DMS153 treated with DMSO at 0.1 percent for 48 hours (cell line): ENCODE data around the gene GPR85.
"Not testable (repeated sequence)": the region's sequence is repeated elsewhere in the genome, so short reads cannot be mapped to it uniquely, and the experiment has no call there.

Experiments
- DNase-seq: peaks from one replicate; lab custom pipeline; 2025; ENCODE audit not compliant: unreplicated experiment; lab: John Stamatoyannopoulos, UW

The GPR85 gene

DNA sequence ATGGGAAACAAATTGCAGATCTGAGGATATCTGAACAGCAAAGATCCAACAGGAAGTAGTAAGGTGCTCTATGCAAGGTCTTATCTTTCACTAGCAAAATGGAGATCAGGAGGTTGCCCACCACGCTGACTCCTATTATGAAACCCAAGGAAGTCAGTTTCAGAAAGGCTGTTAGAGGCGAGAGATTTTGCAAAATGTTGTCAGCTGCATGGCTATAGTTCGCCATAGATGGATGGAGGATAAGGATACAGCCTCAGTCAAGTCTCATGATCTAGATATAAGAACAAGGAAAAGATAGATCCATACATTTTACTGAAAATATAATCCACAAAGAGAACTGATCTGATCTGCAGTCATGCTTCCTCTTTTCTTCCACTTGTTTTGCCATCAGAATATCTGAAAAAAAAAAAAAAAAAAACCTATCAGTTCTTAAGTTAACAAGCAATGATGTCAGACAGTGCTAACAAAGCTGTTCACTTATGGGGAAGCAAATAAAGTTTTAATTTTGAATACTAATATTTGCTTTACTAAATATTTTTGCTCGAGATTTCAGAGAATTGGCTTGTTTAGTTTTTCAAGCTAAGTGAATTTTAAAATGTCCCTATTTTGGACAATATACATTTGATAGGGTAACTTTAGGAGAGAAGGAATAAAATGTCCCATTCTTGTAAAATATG lies 2.0 kb downstream of the GPR85 start:
- DNase-seq = no peak

DNA sequence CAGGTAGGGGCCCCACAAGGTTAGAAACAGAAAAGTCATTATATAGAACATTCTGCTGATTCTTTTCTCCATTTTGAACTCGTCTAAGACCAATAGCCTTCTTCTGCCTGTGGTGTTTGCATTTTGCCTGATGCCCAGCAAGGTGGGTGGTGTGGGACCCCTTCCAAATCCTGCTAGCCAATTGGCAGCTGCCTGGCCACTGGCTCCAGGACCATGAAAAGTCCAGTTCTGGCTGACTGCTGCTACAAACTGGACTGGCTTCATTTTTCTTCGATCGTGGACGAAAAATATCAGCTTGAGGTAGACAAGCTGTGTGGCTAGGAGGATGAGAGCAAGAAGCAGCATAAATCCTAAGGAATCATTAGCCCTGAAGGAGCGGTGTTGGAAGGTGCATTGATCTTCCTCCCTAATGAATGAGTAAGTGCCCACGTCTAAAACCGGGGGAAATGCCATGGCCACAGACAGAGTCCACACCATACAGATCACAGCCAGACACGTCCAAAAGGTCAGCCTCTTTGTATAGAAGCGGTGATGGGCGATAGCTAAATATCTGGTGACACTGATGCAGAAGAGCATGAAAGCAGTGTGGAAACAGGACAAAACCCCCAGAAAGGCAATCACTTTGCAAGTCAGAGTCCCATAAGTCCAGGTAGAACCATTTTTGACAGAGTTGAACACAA lies 2.7 kb downstream of the GPR85 start:
- no peak for DNase-seq

DNA sequence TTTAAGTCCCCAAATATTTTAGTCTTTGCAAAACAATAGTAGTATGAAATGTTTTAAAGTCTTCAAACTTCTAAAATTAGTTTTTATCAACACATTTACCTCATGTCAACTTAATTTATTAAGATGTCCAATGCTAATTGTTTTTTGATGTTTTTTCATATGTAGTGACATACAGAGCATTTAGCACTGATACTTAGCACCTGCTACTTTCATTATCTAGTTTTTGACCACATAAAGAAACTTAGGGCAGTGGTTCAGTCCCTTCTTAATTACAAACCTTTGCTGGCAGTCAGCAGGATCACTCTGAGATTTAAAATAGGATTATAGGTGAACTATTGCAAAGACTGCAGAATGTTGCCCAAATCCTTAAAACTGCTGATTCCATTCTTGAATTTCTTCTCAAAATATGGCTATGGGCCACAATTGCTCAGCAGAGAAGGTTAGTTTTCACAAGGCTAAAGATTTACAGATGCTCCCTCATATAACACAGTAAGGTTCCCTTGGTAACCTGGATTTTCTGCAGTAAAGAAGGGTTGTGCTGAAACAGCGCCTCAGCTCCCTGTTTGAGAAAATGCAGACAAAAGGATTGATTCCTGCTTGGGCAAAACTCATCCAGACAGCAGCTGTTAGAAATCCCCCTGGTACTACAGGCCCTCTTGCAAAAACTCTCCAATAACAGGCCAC lies 3.4 kb downstream of the GPR85 start:
- DNase-seq = no peak

DNA sequence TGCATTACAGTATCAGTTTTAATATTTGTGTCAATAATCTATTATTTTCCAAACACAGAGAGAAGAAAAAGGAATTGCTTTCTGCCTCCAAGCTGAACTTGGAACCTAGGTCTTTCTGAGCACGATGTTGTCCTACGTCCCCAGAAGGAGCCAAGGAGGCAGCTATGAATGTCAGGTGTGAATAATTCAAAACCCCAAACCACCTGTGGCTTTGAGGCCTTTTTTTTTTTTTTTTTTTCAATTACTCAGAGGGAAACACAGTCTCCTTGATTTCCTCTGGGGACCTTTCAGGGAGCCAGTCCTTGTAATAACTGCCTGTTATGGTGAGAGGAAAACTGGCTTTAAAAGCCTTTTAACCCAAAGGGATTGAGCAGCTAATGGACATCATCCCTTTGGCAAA lies 8.3 kb downstream of the GPR85 start:
- DNase-seq = no peak

DNA sequence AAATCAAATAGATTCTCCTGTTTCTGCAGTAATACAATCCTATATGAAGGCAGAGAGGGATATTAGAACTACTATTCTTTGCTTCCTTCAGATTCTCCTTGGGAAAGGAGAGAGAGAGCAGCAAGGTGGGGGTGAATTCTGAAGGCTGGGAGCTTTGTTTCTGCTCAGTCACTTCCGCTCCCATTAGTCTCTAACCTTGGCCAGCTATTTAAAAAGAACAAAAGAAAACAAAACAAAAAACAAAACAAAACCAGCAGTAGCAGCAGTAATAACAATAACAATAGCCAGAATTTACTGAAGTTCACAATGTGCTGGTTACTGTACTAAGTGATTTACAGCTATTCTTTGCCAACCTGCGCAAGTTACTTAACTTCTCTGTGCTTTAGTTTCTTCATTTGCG lies 9.9 kb downstream of the GPR85 start:
- DNase-seq = no peak

DNA sequence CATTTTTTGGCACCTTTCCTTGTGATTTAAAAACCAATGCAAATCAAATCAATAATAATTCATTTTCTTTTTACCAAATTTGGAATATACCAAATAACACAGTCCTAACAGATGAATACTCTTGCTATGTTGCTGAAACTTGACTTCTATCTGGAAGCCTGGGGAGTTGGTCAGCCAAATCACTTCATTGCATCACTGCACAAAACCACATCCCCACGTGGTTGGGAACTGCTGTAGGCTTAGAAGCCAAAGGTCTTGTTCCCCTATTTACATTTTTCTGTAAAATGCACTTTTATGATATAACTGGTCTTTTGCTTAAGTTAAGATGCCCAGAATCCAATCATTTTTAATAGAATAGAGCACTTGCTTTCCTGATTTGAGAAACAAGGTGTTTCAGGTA lies 15.2 kb downstream of the GPR85 start:
- DNase-seq = no peak

DNA sequence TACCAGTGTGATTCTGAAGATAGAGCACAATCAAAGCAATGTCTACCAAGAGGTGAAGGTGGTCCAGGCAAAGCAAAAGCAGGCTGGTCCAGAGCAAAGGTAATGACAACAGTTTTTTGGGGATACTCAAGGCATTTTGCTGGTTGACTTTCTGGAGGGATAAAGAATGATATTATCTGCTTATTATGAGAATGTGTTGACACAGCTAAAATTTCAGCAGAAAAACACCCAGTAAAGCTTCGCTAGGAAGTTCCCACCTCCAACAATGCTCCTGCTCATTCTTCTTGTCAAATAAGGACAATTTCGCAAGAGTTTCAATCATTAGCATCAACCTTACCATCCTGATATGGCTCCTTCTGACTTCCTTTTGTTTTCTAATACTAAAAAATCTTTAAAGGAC lies 24.1 kb downstream of the GPR85 start:
- no peak for DNase-seq

DNA sequence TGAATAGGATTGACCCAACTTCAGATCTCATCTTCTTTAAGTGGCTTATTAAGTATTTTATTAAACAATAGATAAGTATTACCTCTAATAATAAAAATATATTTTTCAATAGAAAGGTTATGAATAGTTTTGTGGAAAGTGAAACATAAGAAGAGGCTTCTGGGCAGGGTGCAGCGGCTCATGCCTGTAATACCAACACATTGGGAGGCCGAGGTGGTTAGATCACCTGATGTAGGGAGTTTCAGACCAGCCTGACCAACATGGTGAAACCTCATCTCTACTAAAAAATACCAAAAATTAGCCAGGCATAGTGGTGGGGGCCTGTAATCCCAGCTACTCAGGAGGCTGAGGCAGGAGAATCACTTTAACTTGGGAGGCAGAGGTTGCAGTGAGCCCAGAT lies 26.5 kb downstream of the GPR85 start:
- DNase-seq = no peak

DNA sequence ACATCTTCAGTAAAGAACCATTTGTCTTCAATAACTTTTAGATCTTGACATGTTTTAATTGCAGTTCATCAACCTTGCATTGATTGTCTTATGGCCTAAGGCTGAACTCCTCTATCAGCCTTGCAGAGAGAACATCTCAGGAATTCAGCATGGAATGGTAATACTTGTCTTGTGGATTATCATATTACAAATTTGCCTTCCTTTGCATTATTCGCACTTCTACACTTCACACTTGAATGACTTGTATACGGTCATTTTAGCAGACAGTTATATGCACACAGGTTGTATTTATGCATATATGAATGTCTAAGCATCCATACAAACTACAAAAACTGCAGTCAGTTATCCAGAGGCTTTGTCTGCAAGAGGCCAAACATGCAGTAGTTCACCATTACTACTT lies 31.7 kb downstream of the GPR85 start:
- no peak for DNase-seq

DNA sequence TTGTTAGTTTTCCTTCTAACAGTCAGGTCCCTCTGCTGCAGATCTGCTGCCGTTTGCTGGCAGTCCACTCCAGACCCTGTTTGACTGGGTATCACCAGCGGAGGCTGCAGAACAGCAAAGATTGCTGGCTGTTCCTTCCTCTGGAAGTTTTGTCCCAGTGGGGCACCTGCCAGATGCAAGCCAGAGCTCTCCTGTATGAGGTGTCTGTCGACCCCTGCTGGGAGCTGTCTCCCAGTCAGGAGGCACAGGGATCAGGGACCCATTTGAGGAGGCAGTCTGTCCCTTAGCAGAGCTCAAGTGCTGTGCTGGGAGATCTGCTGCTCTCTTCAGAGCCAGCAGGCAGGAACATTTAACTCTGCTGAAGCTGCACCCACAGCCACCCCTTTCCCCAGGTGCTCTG lies 32.4 kb downstream of the GPR85 start:
- DNase-seq = not testable (repeated sequence)

DNA sequence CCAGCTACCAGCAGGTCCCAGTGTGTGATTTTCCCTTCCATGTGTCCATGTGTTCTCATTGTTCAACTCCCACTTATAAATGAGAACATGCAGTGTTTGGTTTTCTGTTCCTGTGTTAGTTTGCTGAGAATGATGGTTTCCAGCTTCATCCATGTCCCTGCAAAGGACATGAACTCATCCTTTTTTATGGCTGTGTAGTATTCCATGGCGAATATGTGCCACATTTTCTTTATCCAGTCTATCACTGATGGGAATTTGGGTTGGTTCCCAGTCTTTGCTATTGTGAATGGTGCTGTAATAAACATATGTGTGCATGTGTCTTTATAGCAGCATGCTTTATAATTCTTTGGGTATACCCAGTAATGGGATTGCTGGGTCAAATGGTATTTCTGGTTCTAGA lies 37.4 kb downstream of the GPR85 start:
- DNase-seq = not testable (repeated sequence)

DNA sequence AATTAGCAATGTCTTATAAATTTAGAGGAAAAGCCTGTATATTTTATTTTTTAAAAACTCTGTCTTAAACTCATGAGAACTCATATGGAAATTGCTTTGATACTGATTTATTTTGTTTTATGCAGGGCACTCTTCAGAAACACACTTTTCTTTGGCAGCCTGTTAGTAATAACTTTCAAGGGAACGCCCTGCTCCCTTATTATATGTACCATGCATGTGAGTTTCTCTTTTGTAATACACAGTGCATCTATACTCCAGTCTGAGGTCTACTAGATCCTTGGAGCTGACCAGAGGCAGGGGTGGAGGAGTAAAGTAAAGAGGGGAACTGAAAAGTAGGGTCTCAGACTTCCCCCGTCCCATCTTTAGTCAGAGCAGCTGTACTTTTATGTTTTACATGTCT lies 40.2 kb downstream of the GPR85 start:
- DNase-seq = no peak

DNA sequence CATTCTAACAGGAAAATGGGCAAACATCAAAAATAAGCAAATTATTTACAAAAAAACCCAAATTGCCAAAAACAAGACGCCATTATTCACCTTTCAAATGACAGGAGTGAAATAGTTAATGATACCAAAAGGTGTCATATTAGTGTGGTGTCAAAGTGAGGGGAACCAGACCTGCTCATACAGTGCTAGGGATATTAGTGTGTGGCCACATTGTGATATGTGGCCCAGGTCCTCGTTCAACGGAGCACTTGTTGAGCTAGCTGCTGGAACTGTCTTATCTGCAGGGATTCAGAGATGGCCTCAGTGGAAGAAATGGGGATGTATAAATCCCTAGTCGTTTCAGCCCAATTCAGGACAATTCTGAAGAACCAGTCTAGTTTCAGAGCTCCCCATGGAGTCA lies 41.2 kb downstream of the GPR85 start:
- DNase-seq = no peak

DNA sequence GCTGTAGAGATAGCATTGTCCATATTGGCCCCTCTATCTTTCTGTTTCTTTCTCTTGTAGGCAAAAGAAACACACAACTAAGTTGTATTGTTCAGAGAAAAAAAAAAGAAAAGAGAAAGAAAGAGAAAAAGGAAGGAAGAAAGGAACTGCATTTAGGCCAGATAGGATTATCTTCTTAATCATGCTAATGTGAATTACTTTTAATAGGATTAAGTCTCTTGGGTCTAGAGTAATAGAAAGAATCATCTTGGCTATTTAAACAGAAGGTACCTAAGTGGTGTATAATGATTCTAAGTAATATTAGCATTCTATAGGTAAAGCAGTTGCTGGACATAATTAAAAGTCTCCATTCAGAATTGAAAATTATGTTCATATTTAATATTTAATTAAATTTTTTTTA lies 42.2 kb downstream of the GPR85 start:
- no peak for DNase-seq

DNA sequence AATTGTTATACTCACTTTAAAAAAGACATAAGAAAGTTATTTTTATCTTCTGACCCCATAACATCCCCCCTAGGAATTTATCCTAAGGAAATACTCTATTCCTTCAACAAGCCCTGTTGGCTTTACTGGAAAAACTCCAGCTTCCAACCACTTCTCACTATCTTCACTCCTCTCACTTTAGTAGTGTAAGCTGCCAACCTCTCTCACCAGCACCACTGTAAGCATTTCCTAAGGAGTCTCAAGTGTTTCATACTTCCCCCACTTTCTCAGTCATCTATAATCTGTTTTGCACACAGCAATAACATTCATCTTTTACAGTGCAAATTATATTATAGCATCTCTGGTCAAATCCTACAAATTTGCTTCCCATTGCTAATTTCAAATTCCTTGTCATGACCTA lies 45.8 kb downstream of the GPR85 start:
- DNase-seq = no peak

DNA sequence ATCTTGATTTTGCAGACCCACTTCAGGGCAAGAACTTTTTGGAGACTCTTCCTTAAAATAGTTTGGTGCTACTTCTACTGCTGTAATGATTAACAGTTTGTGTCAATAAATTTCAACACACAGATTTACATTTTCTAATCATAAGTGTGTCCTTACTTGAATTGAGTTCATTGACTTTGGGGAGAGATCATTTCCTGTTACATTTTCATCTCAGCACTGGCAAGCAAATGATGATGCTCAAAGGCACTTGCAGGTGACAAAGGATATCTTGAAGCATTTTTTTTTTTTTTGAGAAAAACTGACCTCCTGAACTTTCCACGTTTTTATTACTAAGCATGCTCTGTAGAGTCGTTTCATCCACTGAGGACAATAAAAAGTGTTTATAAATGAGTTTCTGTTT lies 52.7 kb downstream of the GPR85 start:
- DNase-seq = no peak
